ENCODE measurements around the gene EYA2. TPM values are rescaled to one million over a fixed set of nuclear protein-coding genes. Genes with fewer than 3 reads are reported as not detected.

The EYA2 gene
- total and polyA plus RNA-seq, 12 donors: 0.26 to 1.9 (median 0.70) TPM

GRCh38 chr20:47126709-47127108, 232.1 kb downstream of the EYA2 start:
- H3K27ac ChIP-seq: peak overlapping the region in 1 of 10 donors; percentile 11
- H3K9me3 ChIP-seq: no peaks in the 10 kb centered on the region
- H3K4me1 ChIP-seq: peaks cover 4 to 39% (median 22%) of the 10 kb centered on the region in 9 donors
- H3K27me3 ChIP-seq: no peaks in the 10 kb centered on the region
- TF ChIP-seq CTCF (IDR thresholded peaks at IDR 0.05): no peak
- no peak overlapping the region for H3K4me3 ChIP-seq
- intact Hi-C loops (cut with DNase I): no loop called here
- no peak for DNase-seq
- no peak for ATAC-seq
- WGBS, 2 donors: 85 to 89% methylated on average over 5 of the region's 5 CpGs
- H3K36me3 ChIP-seq: no peaks in the 10 kb centered on the region

GRCh38 chr20:47127546-47127945, 232.9 kb downstream of the EYA2 start:
- no peaks in the 10 kb centered on the region for H3K27me3 ChIP-seq
- no peaks in the 10 kb centered on the region for H3K9me3 ChIP-seq
- intact Hi-C loops (cut with DNase I): no loop called here
- H3K4me3 ChIP-seq: no peak overlapping the region
- H3K4me1 ChIP-seq: peaks cover 4 to 39% (median 22%) of the 10 kb centered on the region in 9 donors
- peak overlapping the region in 1 of 10 donors; percentile 27 for H3K27ac ChIP-seq
- H3K36me3 ChIP-seq: no peaks in the 10 kb centered on the region
- TF ChIP-seq CTCF (IDR thresholded peaks at IDR 0.05): no peak
- no peak for DNase-seq
- no peak for ATAC-seq
- 82 to 83% methylated on average over 5 of the region's 5 CpGs for WGBS, 2 donors

GRCh38 chr20:47127999-47128398, 233.4 kb downstream of the EYA2 start:
- 25 to 30% methylated on average over 6 of the region's 6 CpGs for WGBS, 2 donors
- ATAC-seq: no peak
- peaks cover 4 to 39% (median 22%) of the 10 kb centered on the region in 9 donors for H3K4me1 ChIP-seq
- no peak for TF ChIP-seq CTCF (IDR thresholded peaks at IDR 0.05)
- H3K36me3 ChIP-seq: no peaks in the 10 kb centered on the region
- no peak overlapping the region for H3K4me3 ChIP-seq
- intact Hi-C loops (cut with DNase I): no loop called here
- H3K9me3 ChIP-seq: no peaks in the 10 kb centered on the region
- H3K27me3 ChIP-seq: no peaks in the 10 kb centered on the region
- H3K27ac ChIP-seq: peak overlapping the region in 1 of 10 donors; percentile 27
- no peak for DNase-seq

GRCh38 chr20:47129306-47129705, 234.7 kb downstream of the EYA2 start:
- Histone ChIP-seq H3K27ac (no peak overlapping the region), H3K9me3 (no peaks in the 10 kb centered on the region), H3K27me3 (no peaks in the 10 kb centered on the region), H3K4me3 (no peak overlapping the region), H3K4me1 (peaks cover 2 to 33% (median 21%) of the 10 kb centered on the region in 9 donors), H3K36me3 (no peaks in the 10 kb centered on the region)
- WGBS, 2 donors: 86 to 91% methylated on average over 1 of the region's 1 CpG
- no peak for TF ChIP-seq CTCF (IDR thresholded peaks at IDR 0.05)
- ATAC-seq (no peak), DNase-seq (no peak)
- intact Hi-C loops (cut with DNase I): no loop called here
